CD4-positive, alpha-beta T cell treated with Interleukin-10 for 1 hour (primary cell): ENCODE measurements around the gene BRINP2.

Experiments
- DNase-seq: peaks from one replicate; pipeline ENCODE4 v3.0.0-alpha.2; 2020

The BRINP2 gene

DNA sequence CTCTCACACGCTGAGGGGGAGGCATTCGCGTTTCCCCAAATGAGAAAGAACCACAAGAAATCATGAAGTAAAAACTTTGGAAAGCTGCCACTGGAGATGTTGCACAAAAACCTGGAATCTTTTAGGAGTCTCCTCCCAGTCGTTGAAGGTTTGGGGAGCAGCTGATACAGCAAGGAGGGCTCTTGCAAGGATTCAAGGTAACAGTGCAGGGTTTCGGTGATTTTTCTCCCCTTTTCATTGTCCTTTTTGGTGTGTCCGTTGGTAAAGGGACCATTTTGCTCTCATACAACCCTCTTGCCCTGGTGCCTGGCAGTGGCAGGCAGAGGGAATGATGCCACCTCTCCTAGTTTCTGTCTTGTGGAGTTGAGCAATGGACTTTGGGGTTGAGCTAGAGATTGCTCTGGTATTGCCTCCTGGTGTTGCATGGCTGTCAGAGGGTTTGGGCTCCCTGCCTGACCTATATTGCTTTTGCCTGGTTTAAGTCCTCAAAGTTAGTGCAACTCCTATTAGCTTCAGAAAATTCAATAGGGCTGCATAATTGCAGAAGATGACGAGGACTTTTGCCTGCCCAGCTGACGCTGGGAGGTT lies 872 bp downstream of the BRINP2 start:
- no peak for DNase-seq

GRCh38 chr1:177172272-177172671 lies 1.5 kb downstream of the BRINP2 start:
- no peak for DNase-seq

DNA sequence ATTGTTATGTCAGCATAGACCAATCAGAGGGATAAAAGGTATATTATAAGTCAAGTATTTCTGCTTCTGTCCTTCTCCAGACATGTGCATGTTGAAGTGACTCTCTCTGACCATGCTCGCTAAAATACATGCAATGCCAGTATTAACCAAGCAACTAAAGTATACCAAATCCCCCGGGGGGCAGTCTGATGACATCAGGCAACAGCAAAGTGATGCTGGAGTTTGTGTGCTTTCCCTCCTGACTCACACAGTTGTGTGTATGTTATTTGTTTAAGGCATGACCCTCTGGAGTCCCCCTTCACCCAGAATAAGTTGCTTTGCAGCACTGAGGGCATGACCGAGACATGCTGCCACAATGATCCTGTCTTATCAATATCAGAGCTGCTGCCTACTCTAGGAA lies 2.1 kb downstream of the BRINP2 start:
- DNase-seq: no peak

DNA sequence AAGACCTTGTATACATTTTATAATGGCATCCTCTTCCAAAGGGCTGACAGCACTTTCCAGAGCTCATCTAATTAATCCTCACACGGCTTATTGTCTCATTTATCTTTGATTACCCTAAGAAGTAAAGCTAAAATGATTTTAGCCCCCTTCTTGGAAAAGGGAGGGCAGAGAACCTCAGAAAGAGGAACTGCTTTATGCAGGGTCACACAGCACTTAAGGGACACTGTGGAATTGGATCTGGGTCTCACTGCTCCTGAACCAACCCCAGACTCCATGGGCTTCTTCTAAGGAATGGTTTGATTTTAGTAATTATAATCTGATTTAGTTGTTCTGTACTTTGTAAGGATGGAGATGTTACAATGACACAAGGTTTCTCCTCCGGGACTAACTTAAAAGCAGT lies 3.2 kb downstream of the BRINP2 start:
- no peak for DNase-seq

- DNase-seq: no peak
These were observed 4.3 kb downstream of the BRINP2 start for GRCh38 chr1:177174921-177175634.

GRCh38 chr1:177181280-177181630 lies 10.5 kb downstream of the BRINP2 start:
- DNase-seq: no peak

DNA sequence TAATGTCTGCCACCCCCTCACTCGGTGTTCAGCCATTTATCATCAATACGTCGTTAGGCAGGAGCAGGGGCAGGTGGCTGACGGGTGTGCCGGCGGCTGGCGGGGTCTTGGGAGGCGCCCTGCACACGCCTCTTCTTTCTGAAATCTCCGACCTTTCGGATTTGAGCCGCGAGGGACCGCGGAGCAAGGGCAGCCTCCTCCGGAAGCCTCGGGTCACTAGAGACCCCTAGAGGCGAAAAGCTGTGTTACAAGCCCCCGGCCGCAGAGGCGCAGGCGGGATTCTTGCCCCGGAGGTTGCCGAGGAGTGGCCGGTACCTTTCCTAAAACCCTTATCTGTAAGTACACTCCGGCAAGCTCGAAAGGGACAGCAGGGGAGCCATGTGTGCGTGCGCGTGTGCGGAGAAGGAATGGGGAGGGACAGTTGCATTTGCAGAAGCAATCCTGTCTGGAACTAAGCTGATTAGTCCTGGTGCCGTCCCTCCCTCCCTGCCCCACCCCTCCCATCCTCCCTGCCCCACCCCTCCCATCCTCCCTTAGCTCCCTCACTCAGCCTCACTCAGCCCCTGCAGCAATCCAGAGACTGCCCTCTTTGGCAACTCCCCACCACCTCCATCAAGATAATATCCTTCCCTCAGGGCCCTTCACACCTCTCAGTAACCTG lies 11.0 kb downstream of the BRINP2 start:
- peak; percentile 8 for DNase-seq

- no peak for DNase-seq
These were observed 13.1 kb downstream of the BRINP2 start for GRCh38 chr1:177183836-177184235.

DNA sequence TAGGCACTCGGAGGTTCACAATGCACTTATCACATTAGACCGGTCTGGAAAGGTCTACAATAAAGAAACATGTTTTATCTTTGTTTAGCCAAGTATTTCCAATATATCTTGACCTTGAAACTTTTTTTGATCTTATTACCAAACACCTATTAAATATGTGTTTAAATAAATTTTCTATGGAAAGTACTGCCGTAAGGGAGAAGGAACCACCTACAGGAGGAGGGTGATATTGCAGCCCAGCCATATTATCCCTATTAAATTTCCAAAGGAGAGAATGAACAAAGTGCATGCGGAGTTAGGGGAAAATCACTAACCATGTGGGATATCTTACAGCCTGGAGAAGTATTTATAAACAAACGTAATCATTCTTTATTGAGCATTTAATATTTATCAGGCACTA lies 14.5 kb downstream of the BRINP2 start:
- no peak for DNase-seq

- no peak for DNase-seq
These were observed 15.9 kb downstream of the BRINP2 start for GRCh38 chr1:177186639-177187038.

DNA sequence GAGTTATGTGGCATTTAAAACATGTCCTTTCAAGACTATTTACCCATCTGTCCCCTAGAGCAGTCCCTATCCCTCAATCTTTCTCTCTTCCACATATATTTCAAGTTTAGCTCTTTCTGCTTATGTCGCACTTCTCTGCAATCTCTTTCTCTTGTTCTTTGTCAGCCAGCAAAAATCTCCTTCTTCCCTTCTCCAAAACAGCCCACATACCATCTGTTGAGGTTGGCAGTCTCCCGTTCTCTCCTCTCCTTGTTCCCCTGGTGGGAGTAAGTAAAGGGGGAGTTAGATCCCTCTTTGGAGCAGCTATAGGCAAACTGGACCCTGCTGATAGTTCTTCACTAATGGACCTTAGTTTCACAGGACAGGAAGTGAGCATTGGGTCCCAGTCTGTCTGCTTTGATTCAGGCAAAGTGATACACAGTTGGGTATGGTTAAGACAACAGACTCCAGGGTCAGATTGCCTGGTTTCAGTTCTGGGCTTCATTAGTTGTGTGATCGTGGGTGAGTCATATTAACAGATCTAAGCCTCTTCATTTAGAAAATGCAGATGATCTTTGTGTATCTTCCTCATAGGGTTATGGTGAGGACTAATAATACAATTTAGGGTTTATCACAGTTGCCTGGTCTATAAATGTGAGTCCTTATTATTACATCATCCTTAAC lies 19.7 kb downstream of the BRINP2 start:
- DNase-seq: no peak

DNA sequence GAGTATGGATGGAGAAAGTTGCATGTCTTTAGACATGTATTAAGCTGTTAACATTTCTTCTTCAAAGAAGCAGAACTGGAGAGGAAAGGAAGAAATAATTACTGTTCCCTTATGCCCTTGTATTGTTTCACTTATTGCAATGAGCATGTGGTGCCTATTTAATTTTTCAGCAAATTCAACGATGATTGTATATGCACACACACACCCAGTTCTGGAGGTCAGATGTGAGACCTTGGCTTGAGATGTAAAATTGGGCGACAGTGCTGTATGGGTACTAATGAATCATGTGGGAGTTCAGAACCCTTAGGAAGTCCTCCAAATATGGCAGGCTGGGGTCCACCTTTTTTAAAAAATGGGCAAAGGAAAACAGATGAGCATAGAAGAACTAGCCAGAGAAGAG lies 27.5 kb downstream of the BRINP2 start:
- DNase-seq: no peak

- DNase-seq: no peak
These were observed 29.5 kb downstream of the BRINP2 start for GRCh38 chr1:177200290-177200689.

- no peak for DNase-seq
These were observed 36.1 kb downstream of the BRINP2 start for GRCh38 chr1:177206831-177207355.

- DNase-seq: no peak
These were observed 38.2 kb downstream of the BRINP2 start for GRCh38 chr1:177208920-177209319.

DNA sequence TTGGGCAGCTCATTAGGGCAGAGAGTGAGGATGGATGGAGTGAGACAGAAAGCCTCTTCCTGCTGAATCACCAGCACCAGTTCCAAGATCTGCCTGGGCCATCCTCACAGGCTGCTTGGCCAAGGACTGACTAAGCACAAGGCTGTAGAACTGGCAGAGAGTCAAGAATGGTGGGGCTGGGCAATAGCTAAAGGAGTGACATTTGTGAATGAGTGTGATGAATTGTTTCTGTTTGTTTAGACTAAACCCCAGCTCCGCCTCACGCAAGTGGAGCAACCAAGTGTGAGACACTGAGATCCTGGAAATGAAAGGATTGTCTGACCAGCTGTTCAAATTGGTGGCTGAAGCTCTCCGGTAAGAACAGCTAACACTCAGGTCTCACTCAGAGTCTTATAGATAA lies 38.6 kb downstream of the BRINP2 start:
- no peak for DNase-seq

GRCh38 chr1:177210071-177210470 lies 39.3 kb downstream of the BRINP2 start:
- no peak for DNase-seq

- DNase-seq: no peak
These were observed 40.5 kb downstream of the BRINP2 start for GRCh38 chr1:177211231-177211630.

- no peak for DNase-seq
These were observed 45.9 kb downstream of the BRINP2 start for GRCh38 chr1:177216587-177217202.

DNA sequence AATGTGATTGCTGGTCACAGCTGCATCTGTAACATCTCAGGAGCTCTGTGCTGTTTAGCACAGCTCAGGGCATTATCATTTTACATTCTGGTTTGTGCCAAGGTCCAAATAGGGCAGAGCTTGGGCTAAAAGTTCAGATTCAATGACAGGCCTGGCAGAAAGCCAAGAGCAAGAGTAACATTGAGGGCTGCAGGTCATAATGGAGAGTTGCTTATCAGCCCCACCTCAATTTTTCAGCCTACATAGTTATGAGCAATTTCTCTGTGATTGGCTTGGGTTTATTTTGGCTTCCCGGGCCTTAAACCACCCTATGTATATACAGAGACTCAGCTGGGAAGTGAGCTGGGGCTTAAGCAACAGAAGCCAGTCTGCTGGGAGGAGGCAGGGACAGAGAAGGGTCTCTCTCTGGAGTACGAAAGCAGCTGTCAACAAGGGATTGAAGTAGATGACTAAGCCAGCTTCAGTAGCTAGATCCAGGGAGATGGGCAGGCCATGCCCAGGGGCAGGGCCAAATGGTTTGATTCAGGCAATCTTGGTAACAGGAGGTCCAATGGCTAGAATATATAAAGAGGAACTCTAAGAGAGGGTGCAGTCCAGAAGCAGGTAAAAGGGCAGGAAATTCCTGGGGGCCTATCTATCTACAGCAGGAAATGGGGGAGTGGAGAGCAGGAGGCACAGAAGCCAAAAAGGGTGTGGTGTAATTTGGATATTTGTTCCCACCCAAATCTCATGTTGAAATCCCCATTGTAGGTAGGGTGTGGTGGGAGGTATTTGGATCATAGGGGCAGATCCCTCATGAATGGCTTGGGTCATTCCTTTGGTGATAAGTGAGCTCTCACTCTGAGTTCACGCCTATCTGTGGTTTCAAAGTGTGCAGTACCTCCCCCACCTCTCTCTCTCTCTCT lies 49.0 kb downstream of the BRINP2 start:
- no peak for DNase-seq

DNA sequence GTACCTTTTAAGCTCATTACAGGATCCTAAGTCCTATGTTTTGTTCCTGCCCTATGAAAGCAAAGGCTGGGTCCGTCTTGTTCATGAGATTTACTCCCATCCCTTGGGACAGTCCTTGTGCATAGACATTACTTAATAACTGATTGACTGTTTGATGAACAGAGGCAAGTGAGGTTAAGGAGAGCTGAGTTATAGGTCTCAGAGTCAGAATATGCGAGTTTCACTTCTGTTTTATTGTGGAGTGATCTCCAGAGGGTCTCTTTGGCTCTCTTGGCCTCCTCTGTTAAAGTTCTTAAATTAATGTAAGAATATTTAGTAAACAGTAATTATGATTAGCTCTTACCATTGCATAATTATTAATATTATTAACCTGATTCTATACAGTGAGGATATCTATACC lies 52.6 kb downstream of the BRINP2 start:
- DNase-seq: no peak
